HG03565 (cell line): ENCODE results near the gene OR5AU1.

ENCODE experiments used
- ATAC-seq: cut with Tn5 transposase; IDR thresholded peaks from one replicate; pipeline ENCODE4 v1.9.1; 2021; ENCODE audit warnings: mild to moderate bottlenecking, moderate library complexity; ENCODE audit not compliant: unreplicated experiment

Gene OR5AU1

DNA sequence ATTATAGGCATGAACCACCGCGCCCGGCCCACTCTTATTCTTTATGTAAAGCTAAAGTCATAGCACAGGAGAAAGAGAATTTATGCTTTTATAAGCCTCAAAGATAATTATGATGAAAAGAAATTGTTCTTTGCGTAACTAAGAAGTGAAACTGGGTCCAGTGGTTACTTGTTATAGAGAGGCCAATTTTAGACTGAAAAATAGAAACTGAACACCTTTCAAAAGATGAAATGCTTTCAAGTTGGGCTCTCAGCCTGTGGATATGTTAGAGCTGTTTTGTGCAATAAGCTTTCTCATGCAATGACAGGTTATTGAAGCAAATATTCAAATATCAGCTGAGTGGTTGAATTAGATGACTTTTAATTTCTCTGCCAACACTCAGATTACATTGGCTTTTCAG lies 47.1 kb downstream of the OR5AU1 start:
- ATAC-seq, result no peak

DNA sequence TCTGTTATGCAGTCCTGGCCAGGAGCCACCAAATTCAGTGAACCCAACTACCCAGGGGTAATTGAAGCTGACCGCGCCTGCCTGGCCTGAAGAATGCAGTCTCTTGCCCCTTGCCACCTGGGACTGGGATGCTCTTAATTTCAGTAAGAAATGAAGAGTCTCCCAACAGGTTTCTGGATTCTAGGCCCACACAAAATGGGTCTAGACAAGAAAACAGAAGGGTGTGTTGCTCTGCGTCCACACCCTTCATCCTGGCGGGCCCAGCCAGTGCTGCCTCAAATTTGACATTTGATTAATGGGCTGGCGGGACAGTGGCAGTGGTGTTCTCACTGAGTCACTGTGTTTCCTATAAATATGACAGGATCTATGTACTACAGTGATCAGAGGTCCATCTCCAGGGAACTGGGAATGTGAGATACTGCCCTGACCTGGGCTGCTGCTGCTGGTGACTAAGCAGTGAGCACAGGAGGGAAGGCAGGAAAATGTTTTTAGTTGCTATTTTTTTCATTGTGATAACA lies 48.5 kb downstream of the OR5AU1 start:
- no peak for ATAC-seq

DNA sequence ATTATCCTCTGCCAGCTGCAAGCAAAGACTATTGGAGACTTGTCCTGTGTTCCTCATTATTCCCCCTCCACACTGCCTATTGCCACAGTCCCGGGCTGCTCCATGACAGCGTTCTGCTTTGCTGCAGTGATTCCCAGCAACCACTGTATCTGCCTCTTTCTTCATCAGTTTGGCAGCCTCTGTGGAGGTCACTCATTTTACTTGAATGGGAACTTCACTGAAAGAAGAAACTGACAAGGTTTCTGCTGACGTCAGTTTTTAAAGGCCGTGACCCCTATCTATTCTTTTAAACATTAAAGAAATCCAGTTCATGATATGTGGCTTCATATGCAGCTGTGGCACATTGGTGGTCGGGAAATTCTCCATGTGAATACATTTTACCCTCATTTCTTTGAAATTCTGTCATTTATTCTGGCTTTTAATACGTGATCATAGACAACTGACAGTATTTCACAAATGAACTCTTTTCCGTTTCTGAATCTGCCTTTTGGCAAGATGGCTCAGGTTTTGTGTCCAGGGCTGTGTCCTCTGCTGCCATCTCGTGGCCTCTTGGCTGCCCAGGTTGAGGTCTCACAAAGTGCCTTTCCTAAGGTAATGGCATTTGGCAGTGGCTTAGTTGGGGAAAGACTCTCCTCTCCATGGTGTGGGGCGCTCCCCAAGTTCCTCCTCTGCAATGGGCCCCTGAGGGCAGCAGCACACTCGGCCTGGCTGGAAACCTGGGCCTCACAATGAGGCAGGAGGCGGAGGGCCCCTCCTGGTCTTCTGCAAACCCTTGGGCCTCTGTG lies 49.2 kb downstream of the OR5AU1 start:
- ATAC-seq, result no peak

DNA sequence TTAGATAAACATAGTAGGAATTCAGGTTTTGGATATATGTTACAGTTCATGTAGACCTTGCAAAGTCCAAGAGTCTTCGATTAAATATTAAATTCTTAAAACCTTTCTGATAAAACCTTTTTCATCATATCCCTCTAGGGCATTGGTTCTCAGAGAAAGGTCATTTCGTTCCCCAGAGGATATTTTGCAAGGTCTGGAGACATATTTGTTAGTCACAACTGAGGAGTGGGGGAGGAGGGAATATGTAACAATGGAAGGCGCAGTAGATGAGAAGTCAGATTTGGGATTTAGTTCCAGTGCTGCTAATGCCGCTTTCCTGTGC lies 49.7 kb downstream of the OR5AU1 start:
- ATAC-seq, result no peak

DNA sequence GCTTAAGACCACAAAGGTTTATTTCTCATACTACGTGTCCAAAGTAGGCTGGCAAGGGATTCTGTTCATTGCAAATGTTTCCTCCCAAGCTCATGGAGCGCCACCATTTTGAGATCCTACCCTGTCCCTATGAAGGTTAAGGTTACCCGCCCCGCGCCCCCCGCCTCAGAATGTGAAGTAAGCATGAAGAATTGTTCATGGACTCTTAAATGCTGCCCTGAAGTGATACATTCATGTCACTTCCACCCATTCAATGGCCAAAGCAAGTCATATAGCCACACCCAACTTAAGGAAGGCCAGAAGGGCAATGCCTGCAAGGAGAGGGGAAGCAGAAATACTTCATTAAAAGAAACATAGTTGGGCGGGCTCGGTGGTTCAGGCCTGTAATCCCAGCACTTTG lies 50.8 kb downstream of the OR5AU1 start:
- ATAC-seq, result no peak
